GM19238 (cell line): Measurements from ENCODE around the gene ZP4.

Experiments used
- DNase-seq: peaks from one replicate; pipeline ENCODE4 v3.0.0; 2011; ENCODE audit warnings: low spot score; ENCODE audit not compliant: insufficient read length

Gene ZP4, protein sequence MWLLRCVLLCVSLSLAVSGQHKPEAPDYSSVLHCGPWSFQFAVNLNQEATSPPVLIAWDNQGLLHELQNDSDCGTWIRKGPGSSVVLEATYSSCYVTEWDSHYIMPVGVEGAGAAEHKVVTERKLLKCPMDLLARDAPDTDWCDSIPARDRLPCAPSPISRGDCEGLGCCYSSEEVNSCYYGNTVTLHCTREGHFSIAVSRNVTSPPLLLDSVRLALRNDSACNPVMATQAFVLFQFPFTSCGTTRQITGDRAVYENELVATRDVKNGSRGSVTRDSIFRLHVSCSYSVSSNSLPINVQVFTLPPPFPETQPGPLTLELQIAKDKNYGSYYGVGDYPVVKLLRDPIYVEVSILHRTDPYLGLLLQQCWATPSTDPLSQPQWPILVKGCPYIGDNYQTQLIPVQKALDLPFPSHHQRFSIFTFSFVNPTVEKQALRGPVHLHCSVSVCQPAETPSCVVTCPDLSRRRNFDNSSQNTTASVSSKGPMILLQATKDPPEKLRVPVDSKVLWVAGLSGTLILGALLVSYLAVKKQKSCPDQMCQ

DNA sequence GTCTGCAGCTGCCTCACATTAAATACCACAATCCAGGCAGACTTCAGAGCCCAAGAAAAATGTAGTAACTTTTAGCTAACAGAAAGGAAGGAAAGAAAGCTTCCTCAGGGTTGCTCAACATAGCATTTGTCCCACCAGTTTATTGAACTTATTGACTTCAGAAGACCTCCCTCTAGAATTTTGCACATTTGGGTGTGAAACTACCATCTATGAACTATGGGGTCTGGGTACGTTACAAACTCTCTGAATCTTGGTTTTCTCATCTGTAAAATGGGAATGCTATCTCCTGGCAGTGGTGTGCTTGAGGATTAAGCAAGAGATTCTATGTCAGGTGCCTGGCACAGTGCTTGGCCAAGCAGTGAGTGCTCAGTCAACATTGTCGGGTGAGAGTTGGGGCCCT, at the start of gene ZP4:
ZP4 (minus strand) TSS at position 101 of the 400 bp plus-strand sequence. CDS start 287 bp downstream, outside the sequence.
- no peak for DNase-seq

DNA sequence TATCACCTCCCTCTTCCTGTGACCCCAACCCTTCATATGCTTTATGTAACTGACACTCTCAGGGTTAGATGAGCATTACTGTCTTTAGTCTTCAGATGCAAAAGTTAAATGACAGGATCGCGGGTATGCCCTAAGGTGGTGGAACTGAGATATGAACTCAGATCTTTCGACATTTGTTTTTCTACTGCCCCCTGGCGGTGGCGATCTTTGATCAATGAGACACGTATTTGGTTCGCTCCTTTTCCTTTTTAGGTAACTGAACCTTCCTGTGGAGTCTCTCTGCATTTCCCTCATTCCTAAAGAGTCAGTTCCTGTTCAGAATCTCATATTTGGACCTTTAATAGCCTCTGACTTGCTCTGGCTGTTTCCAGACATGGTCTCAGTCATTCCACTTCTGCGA, 47.8 kb upstream of the ZP4 start:
- no peak for DNase-seq

DNA sequence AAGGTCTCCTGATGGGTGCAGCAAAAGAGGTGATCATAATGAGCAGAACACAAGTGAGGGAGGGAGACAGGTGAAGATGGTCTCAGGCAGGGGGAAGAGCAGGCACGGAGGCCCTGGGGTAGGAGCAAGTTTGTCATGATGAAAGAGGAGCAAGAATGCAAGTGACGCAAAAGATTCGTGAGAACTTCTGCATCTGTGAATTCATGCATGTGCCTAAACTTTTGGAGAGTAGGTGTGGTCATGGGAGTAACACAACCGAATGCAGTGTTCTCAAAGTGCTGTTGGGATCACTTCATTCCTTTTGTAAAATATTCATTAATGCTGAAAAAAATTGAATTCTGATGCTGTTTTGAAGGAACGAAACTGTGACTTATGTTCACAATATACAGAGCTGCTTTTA, 47.3 kb upstream of the ZP4 start:
- no peak for DNase-seq

DNA sequence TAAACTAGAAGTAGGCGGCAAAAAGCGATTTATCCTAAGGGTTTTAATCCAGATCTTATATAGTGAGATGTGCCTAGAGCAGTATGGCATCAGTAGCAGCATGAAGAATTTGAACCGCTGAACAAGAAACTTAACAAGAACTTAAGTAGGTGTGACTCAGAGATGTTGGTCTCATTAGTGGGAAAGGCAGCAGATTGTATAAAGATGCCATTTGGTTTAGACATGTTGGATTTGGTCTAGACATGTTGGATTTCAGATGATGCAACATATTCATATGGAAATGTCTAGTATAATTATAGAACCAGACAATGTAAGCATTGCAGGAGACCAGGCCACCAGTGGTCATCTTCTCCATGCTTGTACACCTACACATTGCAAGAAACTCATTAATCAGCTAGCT, 42.1 kb upstream of the ZP4 start:
- no peak for DNase-seq

DNA sequence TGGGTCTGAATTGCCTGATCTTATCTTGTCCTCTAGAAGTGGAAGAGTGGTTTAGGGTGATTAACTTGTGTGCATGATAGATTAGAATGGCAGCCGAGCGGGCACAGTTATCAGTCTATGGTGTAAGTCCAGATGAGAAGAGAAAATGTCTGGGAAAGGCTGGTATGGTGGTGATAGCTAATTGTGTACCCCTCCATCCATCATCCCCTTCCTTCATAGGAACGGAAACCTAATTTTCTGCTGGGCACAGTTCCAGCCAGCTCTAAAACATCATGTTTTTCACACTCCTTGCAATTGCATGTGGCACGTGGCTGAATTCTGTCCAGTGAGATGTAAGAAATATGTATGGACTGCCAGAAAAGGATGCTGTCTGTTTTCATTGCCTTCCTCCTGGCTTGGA, 40.9 kb upstream of the ZP4 start:
- no peak for DNase-seq

DNA sequence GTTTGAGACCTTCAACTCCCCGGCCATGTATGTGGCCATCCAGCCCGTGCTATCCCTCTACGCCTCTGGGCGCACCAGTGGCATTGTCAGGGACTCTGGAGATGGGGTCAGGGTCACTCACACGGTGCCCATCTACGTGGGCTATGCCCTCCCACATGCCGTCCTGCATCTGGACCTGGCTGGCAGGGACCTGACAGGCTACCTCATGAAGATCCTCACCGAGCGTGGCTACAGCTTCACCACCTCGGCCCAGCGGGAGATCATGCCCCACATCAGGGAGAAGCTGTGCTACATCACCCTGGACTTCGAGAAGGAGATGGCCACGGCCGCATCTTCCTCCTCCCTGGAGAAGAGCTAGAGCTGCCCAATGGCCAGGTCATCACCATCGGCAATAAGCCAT, 36.5 kb upstream of the ZP4 start:
- no peak for DNase-seq

DNA sequence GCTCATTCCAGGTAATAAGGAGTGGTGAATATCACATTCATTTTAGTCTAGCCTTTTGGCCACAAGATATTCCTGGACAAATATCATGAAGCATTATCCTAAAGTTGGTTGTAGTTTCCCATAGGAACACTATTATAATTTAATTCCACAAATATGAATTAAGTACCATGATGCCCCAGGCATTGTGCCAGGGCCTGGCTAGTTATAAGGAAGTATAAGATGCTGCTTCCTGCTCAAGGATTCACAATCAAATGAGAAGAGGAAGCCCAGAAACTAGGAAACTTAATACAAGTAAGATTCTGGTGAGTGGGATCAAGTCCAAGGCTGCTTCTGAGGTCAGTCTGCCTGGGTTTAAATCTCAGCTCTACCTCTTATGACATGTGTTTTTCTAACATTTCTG, 30.6 kb upstream of the ZP4 start:
- no peak for DNase-seq

DNA sequence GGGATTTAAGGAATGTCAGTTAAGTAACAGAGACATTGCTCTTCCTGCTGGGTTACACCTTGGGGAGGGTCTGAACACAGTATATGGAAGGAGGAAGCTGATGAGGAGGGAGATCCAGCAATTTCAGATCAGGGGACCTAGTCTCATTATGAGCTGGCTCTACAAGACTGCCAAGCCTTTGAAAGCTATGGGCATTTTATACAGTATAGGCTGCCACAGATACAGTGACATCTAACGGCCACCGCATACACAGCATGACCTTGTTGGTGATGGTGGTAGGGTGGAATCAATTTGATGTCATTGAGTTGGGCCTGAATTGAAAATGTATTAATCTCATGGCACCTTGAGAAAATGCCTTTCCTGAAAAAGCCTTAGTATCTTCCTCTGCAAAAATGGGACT, 22.6 kb upstream of the ZP4 start:
- DNase-seq: no peak

DNA sequence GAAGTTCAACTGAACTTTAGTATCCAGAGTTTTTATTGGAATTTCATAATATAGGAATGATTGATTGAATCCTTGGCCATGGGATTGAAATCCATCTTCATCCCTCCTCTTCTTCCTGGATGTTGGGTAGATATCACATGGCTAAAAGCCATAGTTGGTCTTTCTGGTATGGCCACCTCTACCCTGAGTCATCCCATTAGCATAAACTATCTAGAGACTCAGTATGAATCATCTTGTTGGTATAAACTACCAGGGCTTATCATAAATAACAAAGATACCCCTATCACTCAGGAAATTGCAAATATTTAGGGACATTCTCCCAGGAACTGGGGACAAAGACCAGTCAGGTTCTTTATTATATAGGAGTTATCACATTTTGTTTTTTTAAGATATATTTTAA, 21.2 kb upstream of the ZP4 start:
- no peak for DNase-seq

DNA sequence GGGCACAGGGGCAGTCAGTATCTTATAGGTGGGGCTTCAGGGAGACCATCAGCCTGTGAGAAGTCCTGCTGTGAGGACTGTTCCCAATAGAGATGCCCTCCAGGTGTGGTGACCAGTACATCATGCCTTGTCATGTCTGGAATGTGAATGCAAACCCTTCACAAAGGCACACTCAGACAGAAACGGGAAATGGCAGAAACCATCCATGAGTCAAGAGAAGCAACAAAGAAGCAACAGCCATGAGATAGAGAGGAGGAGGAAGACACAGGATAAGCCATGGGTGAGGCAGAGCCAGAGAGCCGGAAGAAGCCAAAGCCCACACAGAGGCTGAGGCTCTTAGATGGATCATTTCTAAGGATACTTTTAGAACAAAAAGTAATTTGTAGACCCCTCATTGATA, 20.1 kb upstream of the ZP4 start:
- DNase-seq: no peak

DNA sequence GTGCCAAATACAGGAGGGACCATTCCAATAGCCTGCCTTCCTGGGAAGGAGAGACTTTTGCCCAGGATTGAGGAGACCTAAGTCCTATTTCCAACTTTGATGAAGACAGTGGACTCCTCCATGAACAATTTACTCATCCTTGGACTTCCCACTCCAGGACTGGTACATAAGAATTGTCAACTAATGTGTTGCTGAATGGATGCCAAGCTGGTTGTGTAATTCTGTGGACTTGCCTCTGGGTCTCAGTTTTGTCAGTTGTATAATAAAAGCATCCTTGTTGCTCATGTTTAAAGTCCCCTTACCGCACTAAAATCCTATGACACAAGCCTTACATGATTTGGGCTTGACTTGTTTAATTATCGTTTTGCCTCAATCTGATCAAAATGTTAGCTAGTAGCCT, 13.2 kb upstream of the ZP4 start:
- no peak for DNase-seq

DNA sequence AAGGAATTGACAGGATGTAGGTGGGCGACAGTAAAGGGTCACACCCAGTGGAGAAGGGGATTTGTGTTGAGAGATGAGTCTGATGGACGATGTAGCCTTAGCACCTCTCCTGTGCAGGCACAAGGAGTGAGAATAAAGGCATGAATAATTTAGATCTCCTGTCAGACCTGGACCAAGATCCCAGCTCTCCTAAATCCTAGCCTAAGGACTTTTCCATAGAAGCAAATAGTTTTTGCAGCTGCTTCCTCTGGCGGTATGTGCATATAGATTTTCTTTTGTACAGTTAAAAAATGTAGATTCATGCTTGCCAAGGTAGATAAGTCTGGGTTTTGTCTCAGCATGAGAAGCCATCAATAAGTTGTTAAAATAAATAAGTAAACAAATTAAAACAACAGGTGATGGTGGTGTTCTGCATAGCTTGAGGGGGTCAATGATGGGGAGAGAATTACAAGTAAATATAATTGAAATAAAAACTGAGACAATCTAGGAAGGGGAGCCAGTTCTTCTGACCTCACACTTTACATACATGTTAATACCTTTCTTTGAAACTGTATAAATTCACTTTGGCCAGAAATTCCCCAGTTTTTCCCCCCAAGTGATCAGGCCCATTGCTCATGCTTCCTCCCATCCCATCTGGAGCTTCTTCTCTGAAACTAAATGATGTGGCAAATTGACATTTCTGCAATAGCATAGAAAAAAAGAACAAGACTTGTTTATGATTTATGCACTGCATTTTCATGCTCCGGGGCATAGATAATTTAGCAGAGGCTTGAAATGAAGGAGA, 12.4 kb upstream of the ZP4 start:
- DNase-seq: no peak

DNA sequence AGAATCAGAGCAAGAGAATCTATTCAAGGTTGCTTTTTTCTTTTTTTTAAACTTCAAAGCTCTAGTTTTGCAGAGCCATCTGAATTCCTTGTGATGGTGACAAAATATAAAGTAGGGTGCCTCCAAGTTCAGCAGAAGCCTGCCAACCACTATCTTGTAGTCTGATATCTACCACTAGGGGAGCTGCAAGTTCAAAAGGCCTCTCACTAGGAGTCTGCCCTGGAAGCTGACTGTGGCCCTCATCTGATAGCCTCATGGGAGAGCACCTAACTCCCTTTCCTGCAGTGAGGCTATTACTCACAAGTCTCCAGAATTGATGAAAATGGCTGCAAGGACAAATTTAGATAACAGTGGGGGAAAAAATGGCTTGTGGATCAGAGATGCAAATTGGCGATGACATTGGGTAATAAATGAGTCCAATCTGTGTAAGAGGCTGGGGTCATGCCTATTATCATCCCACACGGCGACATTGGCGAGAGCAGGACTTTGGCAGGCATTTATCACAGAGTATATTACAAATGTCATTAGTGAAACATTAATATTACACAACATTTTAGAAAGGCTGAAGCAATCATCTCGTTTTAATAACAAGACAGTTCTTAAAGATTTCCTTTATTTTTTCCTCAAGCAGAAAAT, 10.7 kb upstream of the ZP4 start:
- no peak for DNase-seq

DNA sequence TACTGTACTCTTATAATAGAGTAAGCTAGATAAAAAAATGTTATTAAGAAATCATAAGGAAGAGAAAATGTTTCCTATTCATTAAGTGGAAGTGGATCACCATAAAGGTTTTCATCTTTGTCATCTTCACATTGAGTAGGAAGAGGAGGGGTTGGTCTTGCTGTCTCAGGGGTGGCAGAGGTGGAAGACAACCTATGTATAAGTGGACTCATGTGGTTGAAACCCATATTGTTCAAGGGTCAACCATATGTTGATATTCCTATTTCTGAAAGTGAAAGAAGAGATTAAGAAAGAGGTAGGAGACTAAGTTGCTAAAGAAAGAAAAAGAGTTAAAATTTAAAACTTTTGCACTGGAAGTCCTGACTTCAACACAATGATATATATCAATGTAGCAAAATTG, 4.9 kb upstream of the ZP4 start:
- no peak for DNase-seq

DNA sequence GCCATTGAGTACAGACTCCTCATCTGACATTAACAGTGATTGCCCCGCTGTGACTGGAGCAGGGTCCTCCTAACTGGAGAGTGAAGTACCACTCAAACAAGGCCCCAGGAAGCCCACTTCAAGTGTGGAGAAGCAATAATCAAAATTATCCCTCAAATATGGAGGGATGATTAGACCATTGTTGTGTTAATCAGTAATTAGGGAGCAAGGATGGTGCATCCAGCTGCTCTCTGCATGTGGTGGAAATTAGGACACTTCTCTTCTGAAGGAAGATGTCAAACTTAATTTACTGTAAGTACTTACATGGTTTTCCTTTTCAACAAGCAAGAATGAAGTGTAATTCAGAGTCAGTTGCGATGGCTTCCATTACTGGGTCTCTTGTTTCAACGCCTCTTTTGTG, 3.4 kb upstream of the ZP4 start:
- DNase-seq: no peak

DNA sequence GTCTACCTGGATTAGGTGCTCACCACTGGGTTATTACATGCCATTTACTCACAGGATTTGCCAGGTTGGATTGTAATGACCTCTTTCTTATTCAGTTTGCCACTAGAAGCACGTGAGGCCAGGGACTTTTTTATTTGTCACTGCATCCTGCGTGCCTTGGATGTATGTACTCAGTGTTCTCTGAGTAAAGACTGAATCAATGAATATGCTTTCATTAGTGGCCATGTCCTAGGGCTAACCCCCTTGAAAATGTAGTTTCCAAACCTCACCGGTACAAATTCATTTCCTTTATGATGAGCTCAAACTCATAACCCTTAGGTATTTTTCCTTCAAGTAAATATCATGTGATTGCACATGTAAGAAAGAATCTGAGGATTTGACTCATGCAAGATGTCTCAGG, 1.3 kb upstream of the ZP4 start:
- no peak for DNase-seq

DNA sequence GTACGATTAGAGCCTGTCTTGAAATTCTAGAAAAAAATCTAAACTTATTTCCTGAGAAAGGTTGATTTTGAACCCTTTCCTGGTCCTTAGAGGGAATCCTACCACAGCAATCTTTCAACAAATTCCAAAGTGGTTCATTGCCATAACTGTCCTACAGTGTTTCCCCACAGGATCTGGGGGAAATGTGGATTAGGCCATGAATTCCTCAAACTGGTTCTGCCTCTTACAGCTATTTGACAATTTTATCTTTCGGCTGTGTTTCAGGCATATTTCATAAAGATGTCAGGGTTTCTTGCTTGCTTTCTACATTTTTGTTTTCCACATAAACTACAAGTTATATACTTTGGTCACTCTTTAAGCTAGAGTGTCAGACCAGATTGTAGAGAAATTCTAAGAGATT, 544 bp upstream of the ZP4 start:
- no peak for DNase-seq

DNA sequence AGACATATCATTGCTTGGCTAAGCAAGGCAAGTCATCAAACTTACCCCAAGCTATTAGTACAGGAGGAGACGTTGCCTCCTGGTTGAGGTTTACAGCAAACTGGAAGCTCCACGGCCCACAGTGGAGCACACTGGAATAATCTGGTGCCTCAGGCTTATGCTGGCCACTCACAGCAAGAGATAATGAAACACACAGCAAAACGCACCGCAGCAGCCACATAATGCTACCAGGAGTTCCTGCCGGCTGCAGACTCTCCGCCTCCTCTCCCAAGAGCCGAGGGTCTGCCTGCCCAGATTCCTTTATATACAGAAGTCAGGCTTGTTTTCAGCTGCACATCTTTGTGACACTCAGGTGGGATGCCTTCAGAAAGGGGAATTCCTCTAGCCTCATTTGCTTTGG, 306 bp downstream of the ZP4 start:
- no peak for DNase-seq

DNA sequence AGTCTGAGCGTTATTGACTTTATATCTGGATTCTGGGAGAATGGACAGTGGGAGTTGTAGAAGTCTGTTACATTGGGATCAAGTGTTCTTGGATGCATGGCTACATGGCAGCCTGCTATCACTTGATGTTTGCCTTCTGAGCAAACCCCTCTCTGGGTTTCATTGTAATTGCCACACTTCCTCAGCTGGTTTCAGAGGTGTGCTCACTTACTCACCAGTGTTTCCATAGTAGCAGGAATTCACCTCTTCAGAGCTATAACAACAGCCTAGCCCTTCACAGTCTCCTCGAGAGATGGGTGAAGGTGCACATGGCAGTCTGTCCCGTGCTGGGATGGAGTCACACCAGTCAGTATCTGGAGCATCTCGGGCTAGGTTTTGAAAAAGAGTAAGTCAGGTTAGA, 2.6 kb downstream of the ZP4 start:
- no peak for DNase-seq

DNA sequence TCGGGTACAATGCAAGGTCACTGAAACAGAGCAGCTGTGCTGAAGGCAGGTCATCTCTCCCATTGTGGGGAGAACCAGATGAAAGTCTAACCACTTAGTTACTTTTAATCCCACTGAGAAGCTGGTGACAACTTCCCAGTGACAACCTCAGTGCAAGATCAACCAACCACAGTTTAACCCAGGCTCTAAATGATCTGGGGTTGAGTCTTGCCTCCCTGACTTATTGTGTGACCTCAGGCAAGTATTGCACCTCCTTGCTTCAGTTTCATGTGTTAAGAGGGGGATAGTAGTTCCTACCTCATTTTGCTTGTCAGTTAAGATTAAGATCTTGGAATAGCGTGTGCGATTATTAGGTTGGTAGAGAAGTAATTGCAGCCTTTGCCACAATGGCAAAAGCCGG, 3.2 kb downstream of the ZP4 start:
- no peak for DNase-seq

DNA sequence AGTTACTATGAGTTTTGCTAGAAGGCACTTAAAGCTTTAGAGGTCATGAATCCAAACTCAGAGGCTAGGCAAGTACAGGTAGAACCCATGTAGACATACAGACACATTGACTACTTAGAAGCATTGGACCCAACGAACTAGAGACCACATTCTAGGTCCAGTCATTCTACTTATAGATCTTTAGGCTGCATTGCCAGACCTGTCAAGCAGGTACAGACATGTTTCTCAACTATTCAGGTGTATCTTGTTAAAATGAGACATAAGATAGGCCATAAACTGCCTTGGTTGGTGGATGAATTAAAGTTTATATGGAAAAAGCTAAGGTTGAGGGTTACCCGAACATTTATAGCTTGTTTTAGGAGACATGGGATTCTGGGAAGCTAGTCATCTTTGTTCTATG, 6.5 kb downstream of the ZP4 start:
- no peak for DNase-seq

DNA sequence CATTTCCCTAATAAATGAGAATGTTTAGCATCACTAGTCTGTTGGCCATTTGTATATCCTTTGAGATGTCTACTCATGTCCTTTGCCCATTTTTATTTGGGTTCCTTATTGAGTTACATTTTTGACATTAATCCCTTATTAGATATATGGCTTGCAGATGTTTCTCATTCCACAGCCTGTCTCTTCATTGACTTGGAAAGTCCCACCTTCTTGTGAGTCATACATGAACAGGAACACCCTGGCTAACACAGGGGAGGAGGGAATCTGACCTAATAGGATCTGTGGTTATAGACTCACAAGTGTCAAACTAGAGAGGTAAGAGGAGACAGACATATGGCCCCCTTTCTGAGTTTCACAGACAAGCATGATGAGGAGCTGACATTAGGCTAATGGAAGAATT, 11.5 kb downstream of the ZP4 start:
- no peak for DNase-seq
